ENCODE data around the gene DPEP3. TPM values are rescaled to one million over a fixed set of nuclear protein-coding genes. Genes with fewer than 3 reads are reported as not detected.
"Not testable (repeated sequence)": the region's sequence is repeated elsewhere in the genome, so short reads cannot be mapped to it uniquely, and the experiment has no call there.

DPEP3 gene
- polyA plus RNA-seq, 1 donor from 2014 or later: not detected

- Histone ChIP-seq H3K9me2 (ENCODE audit: insufficient read depth, low read length) (no peaks in the 10 kb centered on the region), H3K4me2 (ENCODE audit: low read length) (no peak within 1 kb of the TSS), H3K4me3 (ENCODE audit: low read length) (no peak within 1 kb of the TSS), H3K79me2 (replicated peaks; ENCODE audit: insufficient read depth, low read length) (no peaks in the 10 kb centered on the region), H3K9me3 (ENCODE audit: low read length) (no peaks in the 10 kb centered on the region), H3K9ac (ENCODE audit: low read length) (no peak within 1 kb of the TSS), H3F3A (ENCODE audit: insufficient read depth, low read length, poor library complexity, severe bottlenecking) (no peaks in the 10 kb centered on the region), H3K27ac (ENCODE audit: low read length) (no peak within 1 kb of the TSS), H3K36me3 (ENCODE audit: insufficient read depth, low read length) (no peaks in the 10 kb centered on the region), H4K20me1 (ENCODE audit: insufficient read depth) (no peaks in the 10 kb centered on the region), H2AFZ (ENCODE audit: low read depth, low read length) (no peak within 1 kb of the TSS), H3K27me3 (ENCODE audit: insufficient read depth, low read depth, low read length) (no peaks in the 10 kb centered on the region)
- no peak for TF ChIP-seq POLR2AphosphoS5 (IDR thresholded peaks at IDR 0.05)
- TF ChIP-seq SMC3 (conservative IDR thresholded peaks at IDR 0.05; ENCODE audit: poor library complexity): no peak
- no peak for TF ChIP-seq EP300 (conservative IDR thresholded peaks at IDR 0.05; ENCODE audit: poor library complexity, severe bottlenecking)
- TF ChIP-seq TAF1 (IDR thresholded peaks at IDR 0.05; ENCODE audit: low read depth): no peak
- no peak for TF ChIP-seq RAD21 (conservative IDR thresholded peaks at IDR 0.05)
- no peak for TF ChIP-seq MXI1 (conservative IDR thresholded peaks at IDR 0.05; ENCODE audit: poor library complexity, severe bottlenecking)
- TF ChIP-seq EZH2 (IDR thresholded peaks at IDR 0.05; ENCODE audit: borderline replicate concordance, insufficient read depth, low read length, poor library complexity, severe bottlenecking): no peak
- no peak for TF ChIP-seq REST (IDR thresholded peaks at IDR 0.05; ENCODE audit: borderline replicate concordance)
- no peak for TF ChIP-seq CTCF (IDR thresholded peaks at IDR 0.05; ENCODE audit: poor library complexity, severe bottlenecking)
These were observed 35.4 kb upstream of the DPEP3 start, which contains the start of gene DPEP2NB for GRCh38 chr16:68015681-68016080. Gene DPEP2NB (minus strand): TSS chr16:68015911. CDS start chr16:68015770, 141 bp downstream.

GRCh38 chr16:68013440-68013839, 33.1 kb upstream of the DPEP3 start:
- H3K9me2 ChIP-seq (ENCODE audit: insufficient read depth, low read length): no peaks in the 10 kb centered on the region
- no peaks in the 10 kb centered on the region for H3F3A ChIP-seq (ENCODE audit: insufficient read depth, low read length, poor library complexity, severe bottlenecking)
- no peak overlapping the region for H3K4me3 ChIP-seq (ENCODE audit: low read length)
- TF ChIP-seq CTCF (IDR thresholded peaks at IDR 0.05; ENCODE audit: poor library complexity, severe bottlenecking) (no peak), EP300 (conservative IDR thresholded peaks at IDR 0.05; ENCODE audit: poor library complexity, severe bottlenecking) (no peak), RAD21 (conservative IDR thresholded peaks at IDR 0.05) (no peak), MXI1 (conservative IDR thresholded peaks at IDR 0.05; ENCODE audit: poor library complexity, severe bottlenecking) (no peak), POLR2AphosphoS5 (IDR thresholded peaks at IDR 0.05) (no peak), EZH2 (IDR thresholded peaks at IDR 0.05; ENCODE audit: borderline replicate concordance, insufficient read depth, low read length, poor library complexity, severe bottlenecking) (no peak), TAF1 (IDR thresholded peaks at IDR 0.05; ENCODE audit: low read depth) (no peak), SMC3 (conservative IDR thresholded peaks at IDR 0.05; ENCODE audit: poor library complexity) (no peak), REST (IDR thresholded peaks at IDR 0.05; ENCODE audit: borderline replicate concordance) (no peak)
- H3K4me2 ChIP-seq (ENCODE audit: low read length): no peak overlapping the region
- H3K27ac ChIP-seq (ENCODE audit: low read length): no peak overlapping the region
- no peaks in the 10 kb centered on the region for H3K36me3 ChIP-seq (ENCODE audit: insufficient read depth, low read length)
- no peak overlapping the region for H2AFZ ChIP-seq (ENCODE audit: low read depth, low read length)
- no peaks in the 10 kb centered on the region for H3K27me3 ChIP-seq (ENCODE audit: insufficient read depth, low read depth, low read length)
- H3K9me3 ChIP-seq (ENCODE audit: low read length): no peaks in the 10 kb centered on the region
- H4K20me1 ChIP-seq (ENCODE audit: insufficient read depth): no peaks in the 10 kb centered on the region
- no peak overlapping the region for H3K9ac ChIP-seq (ENCODE audit: low read length)
- H3K79me2 ChIP-seq (replicated peaks; ENCODE audit: insufficient read depth, low read length): no peaks in the 10 kb centered on the region

GRCh38 chr16:68009872-68010271, 29.6 kb upstream of the DPEP3 start:
- H3K27me3 ChIP-seq (ENCODE audit: insufficient read depth, low read depth, low read length); H4K20me1 ChIP-seq (ENCODE audit: insufficient read depth); H3F3A ChIP-seq (ENCODE audit: insufficient read depth, low read length, poor library complexity, severe bottlenecking); H3K4me2 ChIP-seq (ENCODE audit: low read length); H3K9me3 ChIP-seq (ENCODE audit: low read length); H3K4me3 ChIP-seq (ENCODE audit: low read length); H3K27ac ChIP-seq (ENCODE audit: low read length); H3K9me2 ChIP-seq (ENCODE audit: insufficient read depth, low read length); H2AFZ ChIP-seq (ENCODE audit: low read depth, low read length); H3K9ac ChIP-seq (ENCODE audit: low read length); H3K79me2 ChIP-seq (replicated peaks; ENCODE audit: insufficient read depth, low read length); H3K36me3 ChIP-seq (ENCODE audit: insufficient read depth, low read length): not testable (repeated sequence)

Measured in neural cell (in vitro differentiated cells).